ENCODE measurements around the gene NDUFV3.
A peak's percentile ranks its signal among the peaks of the same experiment; 100 is the strongest.

- TF ChIP-seq, protein P1, sequence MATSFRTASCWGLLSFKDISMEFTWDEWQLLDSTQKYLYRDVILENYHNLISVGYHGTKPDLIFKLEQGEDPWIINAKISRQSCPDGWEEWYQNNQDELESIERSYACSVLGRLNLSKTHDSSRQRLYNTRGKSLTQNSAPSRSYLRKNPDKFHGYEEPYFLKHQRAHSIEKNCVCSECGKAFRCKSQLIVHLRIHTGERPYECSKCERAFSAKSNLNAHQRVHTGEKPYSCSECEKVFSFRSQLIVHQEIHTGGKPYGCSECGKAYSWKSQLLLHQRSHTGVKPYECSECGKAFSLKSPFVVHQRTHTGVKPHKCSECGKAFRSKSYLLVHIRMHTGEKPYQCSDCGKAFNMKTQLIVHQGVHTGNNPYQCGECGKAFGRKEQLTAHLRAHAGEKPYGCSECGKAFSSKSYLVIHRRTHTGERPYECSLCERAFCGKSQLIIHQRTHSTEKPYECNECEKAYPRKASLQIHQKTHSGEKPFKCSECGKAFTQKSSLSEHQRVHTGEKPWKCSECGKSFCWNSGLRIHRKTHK (tag by site-specific recombination; IDR thresholded peaks at IDR 0.05) = no peak
- no peak for TF ChIP-seq ZBTB8A (tag by site-specific recombination; IDR thresholded peaks at IDR 0.05)
- TF ChIP-seq CTCF (tag by site-specific recombination; IDR thresholded peaks at IDR 0.05) = peak; percentile 64; the same call in 1 of the 2 replicates
- TF ChIP-seq ZNF416 (tag by site-specific recombination; IDR thresholded peaks at IDR 0.05) = no peak
- TF ChIP-seq GLIS1 (tag by site-specific recombination; IDR thresholded peaks at IDR 0.05) = no peak
- TF ChIP-seq ZBTB21 (tag by site-specific recombination; IDR thresholded peaks at IDR 0.05) = no peak
- no peak for TF ChIP-seq SP7 (tag by site-specific recombination; IDR thresholded peaks at IDR 0.05)
- TF ChIP-seq YY1 (tag by site-specific recombination; IDR thresholded peaks at IDR 0.05) = no peak
- TF ChIP-seq ZNF138 (tag by site-specific recombination; IDR thresholded peaks at IDR 0.05; ENCODE audit: borderline replicate concordance) = no peak
- TF ChIP-seq ZSCAN5A (tag by site-specific recombination; IDR thresholded peaks at IDR 0.05) = peak; percentile 36; the same call in 1 of the 2 replicates
These were observed 42.2 kb upstream of the NDUFV3 start for GRCh38 chr21:42850866-42851391.
